Measurements from ENCODE around the gene OTUB2. TPM values are rescaled to one million over a fixed set of nuclear protein-coding genes. Genes with fewer than 3 reads are reported as not detected.

The OTUB2 gene
- total RNA-seq, 4 donors from 2014 or later: 0.45 to 1.2 (median 0.54) TPM; not detected in 1

- H3K27ac ChIP-seq: no peak overlapping the region
Observed at GRCh38 chr14:94054401-94054800, 28.3 kb downstream of the OTUB2 start.

GRCh38 chr14:94054936-94055335, 28.8 kb downstream of the OTUB2 start:
- TF ChIP-seq POLR2A (IDR thresholded peaks at IDR 0.05) (no peak), CTCF (IDR thresholded peaks at IDR 0.05) (no peak)
- H3K36me3 ChIP-seq: peaks cover 83 to 94% of the 10 kb centered on the region in 2 donors
- intact Hi-C loops (cut with DNase I): no loop called here

More at GRCh38 chr14:94054401-94054800, 28.3 kb downstream of the OTUB2 start:
- Histone ChIP-seq H3K4me3 (replicated peaks in 1 of 3) (no peak overlapping the region), H3K36me3 (peaks cover 83 to 94% of the 10 kb centered on the region in 2 donors), H3K27me3 (no peaks in the 10 kb centered on the region), H3K4me1 (peaks cover 0 to 7% of the 10 kb centered on the region in 2 donors), H3K9me3 (no peaks in the 10 kb centered on the region)
- TF ChIP-seq POLR2A (IDR thresholded peaks at IDR 0.05) (no peak), CTCF (IDR thresholded peaks at IDR 0.05) (no peak)
- intact Hi-C loops (cut with DNase I): no loop called here
- no peak for DNase-seq
- 100% methylated on average over 1 of the region's 1 CpG for WGBS, 2 donors

GRCh38 chr14:94056579-94057308, 30.6 kb downstream of the OTUB2 start:
- Histone ChIP-seq H3K9me3 (no peaks in the 10 kb centered on the region), H3K27me3 (no peaks in the 10 kb centered on the region), H3K4me3 (replicated peaks in 1 of 3) (no peak overlapping the region), H3K36me3 (peaks cover 83 to 95% of the 10 kb centered on the region in 2 donors), H3K4me1 (peaks cover 0 to 7% of the 10 kb centered on the region in 2 donors), H3K27ac (no peak overlapping the region)
- intact Hi-C loops (cut with DNase I): no loop called here
- no peak for TF ChIP-seq CTCF (IDR thresholded peaks at IDR 0.05)
- TF ChIP-seq POLR2A (IDR thresholded peaks at IDR 0.05): no peak
- WGBS, 2 donors: 90 to 93% methylated on average over 6 of the region's 6 CpGs
- DNase-seq: no peak

More at GRCh38 chr14:94054936-94055335, 28.8 kb downstream of the OTUB2 start:
- Histone ChIP-seq H3K27me3 (no peaks in the 10 kb centered on the region), H3K9me3 (no peaks in the 10 kb centered on the region), H3K4me3 (replicated peaks in 1 of 3) (no peak overlapping the region), H3K27ac (no peak overlapping the region), H3K4me1 (peaks cover 0 to 7% of the 10 kb centered on the region in 2 donors)
- WGBS, 2 donors: 92 to 94% methylated on average over 7 of the region's 7 CpGs
- no peak for DNase-seq

GRCh38 chr14:94058128-94058673, 32.1 kb downstream of the OTUB2 start:
- Histone ChIP-seq H3K27me3 (no peaks in the 10 kb centered on the region), H3K9me3 (no peaks in the 10 kb centered on the region), H3K27ac (no peak overlapping the region), H3K4me1 (peaks cover 0 to 7% of the 10 kb centered on the region in 2 donors), H3K36me3 (peaks cover 74 to 88% of the 10 kb centered on the region in 2 donors), H3K4me3 (replicated peaks in 1 of 3) (no peak overlapping the region)
- no peak for DNase-seq
- no peak for TF ChIP-seq POLR2A (IDR thresholded peaks at IDR 0.05)
- TF ChIP-seq CTCF (IDR thresholded peaks at IDR 0.05): no peak
- intact Hi-C loops (cut with DNase I): no loop called here
- 91 to 93% methylated on average over 1 of the region's 1 CpG for WGBS, 2 donors

GRCh38 chr14:94058674-94059138, 32.6 kb downstream of the OTUB2 start:
- no peak overlapping the region for H3K27ac ChIP-seq
- peaks cover 69 to 85% of the 10 kb centered on the region in 2 donors for H3K36me3 ChIP-seq
- no peaks in the 10 kb centered on the region for H3K9me3 ChIP-seq
- no peak overlapping the region for H3K4me3 ChIP-seq (replicated peaks in 1 of 3)
- TF ChIP-seq CTCF (IDR thresholded peaks at IDR 0.05) (no peak), POLR2A (IDR thresholded peaks at IDR 0.05) (no peak)
- DNase-seq: no peak
- WGBS, 2 donors: 66 to 68% methylated on average over 5 of the region's 5 CpGs
- H3K4me1 ChIP-seq: peaks cover 0 to 7% of the 10 kb centered on the region in 2 donors
- no peaks in the 10 kb centered on the region for H3K27me3 ChIP-seq
- intact Hi-C loops (cut with DNase I): no loop called here
